CD4-positive, alpha-beta memory T cell (primary cell): ENCODE measurements around the gene ATP10B. TPM values are rescaled to one million over a fixed set of nuclear protein-coding genes. Genes with fewer than 3 reads are reported as not detected.

Experiments used
- CTCF ChIA-PET: fragments of 350-600 bp; sonication (Branson Sonifier 250); formaldehyde crosslinking; loops from one replicate; lab custom pipeline; 2021; ENCODE audit warnings: inconsistent platforms; ENCODE audit not compliant: partially characterized antibody; lab: Charles Lee
- POLR2A ChIA-PET: fragments of 350-600 bp; sonication (Branson Sonifier 250); formaldehyde crosslinking; loops from one replicate; lab custom pipeline; 2021; ENCODE audit not compliant: partially characterized antibody; lab: Charles Lee
- DNase-seq, 5 donors: peaks; one replicate each; pipeline versions ENCODE4 v3.0.0 to v3.0.0-alpha.2; 2020 to 2022; ENCODE audit warnings: mixed read lengths in 1 of 5
- H3K27ac ChIP-seq: one replicate; pipeline ENCODE4 v1.7.0; 2013; ENCODE audit warnings: low read depth, low read length
- H3K27me3 ChIP-seq: 2 replicates; pipeline ENCODE4 v1.7.0; 2013; ENCODE audit warnings: mild to moderate bottlenecking, low read length, moderate library complexity; ENCODE audit not compliant: insufficient read depth
- H3K36me3 ChIP-seq: 2 replicates; pipeline ENCODE4 v1.7.0; 2013; ENCODE audit warnings: mild to moderate bottlenecking, low read length, moderate library complexity; ENCODE audit not compliant: insufficient read depth
- H3K4me1 ChIP-seq: 2 replicates; pipeline ENCODE4 v1.7.0; 2013; ENCODE audit warnings: mild to moderate bottlenecking, low read length, moderate library complexity; ENCODE audit not compliant: insufficient read depth
- H3K4me3 ChIP-seq, 2 donors: one replicate each; pipeline ENCODE4 v1.7.0; 2013; ENCODE audit warnings: low read length in 2 of 2, mild to moderate bottlenecking in 1 of 2
- H3K9me3 ChIP-seq, 2 donors: one replicate each; pipeline ENCODE4 v1.7.0; 2013; ENCODE audit warnings: low read length in 2 of 2, control low read depth in 1 of 2; ENCODE audit not compliant: control insufficient read depth in 1 of 2
- H3K27ac Mint-ChIP-seq, 7 donors: one replicate each; pipeline ENCODE4 v1.8.0; 2020 to 2021; ENCODE audit warnings: mixed read lengths in 7 of 7, mild to moderate bottlenecking in 6 of 7, inconsistent platforms in 3 of 7, moderate library complexity in 3 of 7
- H3K27me3 Mint-ChIP-seq, 2 donors: one replicate each; pipeline ENCODE4 v1.8.0; 2020 to 2021; ENCODE audit warnings: mixed read lengths in 2 of 2
- H3K36me3 Mint-ChIP-seq, 2 donors: one replicate each; pipeline ENCODE4 v1.8.0; 2020 to 2021; ENCODE audit warnings: mixed read lengths in 2 of 2, inconsistent platforms in 1 of 2, mild to moderate bottlenecking in 1 of 2
- H3K4me1 Mint-ChIP-seq, 4 donors: one replicate each; pipeline ENCODE4 v1.8.0; 2020 to 2021; ENCODE audit warnings: mixed read lengths in 4 of 4, mild to moderate bottlenecking in 1 of 4
- H3K4me3 Mint-ChIP-seq, 8 donors: one replicate each; pipeline ENCODE4 v1.8.0; 2020 to 2021; ENCODE audit warnings: mixed read lengths in 8 of 8, mild to moderate bottlenecking in 7 of 8, moderate library complexity in 6 of 8, inconsistent platforms in 3 of 8
- H3K9me3 Mint-ChIP-seq, 8 donors: one replicate each; pipeline ENCODE4 v1.8.0; 2020 to 2021; ENCODE audit warnings: mixed read lengths in 8 of 8, mild to moderate bottlenecking in 5 of 8, inconsistent platforms in 3 of 8, moderate library complexity in 1 of 8
- intact Hi-C: fragments of 100-400 bp; cut with micrococcal nuclease; formaldehyde crosslinking; loops from one replicate; pipeline ENCODE4 v1.15.1; 2023
- polyA plus RNA-seq, 2 donors: library from polyadenylated mRNA; unstranded; fragments of 300-500 nt; fragmentation: Illumina TruSeq; gene quantifications; one replicate each; pipeline ENCODE4 v1.2.3, GENCODE V29; 2021
- total RNA-seq, 2 experiments: library from RNA; stranded (reverse); gene quantifications; one replicate each; pipeline ENCODE4 v1.2.3, GENCODE V29; 2021

Gene ATP10B
- total and polyA plus RNA-seq, 4 experiments from 2014 or later: not detected

DNA sequence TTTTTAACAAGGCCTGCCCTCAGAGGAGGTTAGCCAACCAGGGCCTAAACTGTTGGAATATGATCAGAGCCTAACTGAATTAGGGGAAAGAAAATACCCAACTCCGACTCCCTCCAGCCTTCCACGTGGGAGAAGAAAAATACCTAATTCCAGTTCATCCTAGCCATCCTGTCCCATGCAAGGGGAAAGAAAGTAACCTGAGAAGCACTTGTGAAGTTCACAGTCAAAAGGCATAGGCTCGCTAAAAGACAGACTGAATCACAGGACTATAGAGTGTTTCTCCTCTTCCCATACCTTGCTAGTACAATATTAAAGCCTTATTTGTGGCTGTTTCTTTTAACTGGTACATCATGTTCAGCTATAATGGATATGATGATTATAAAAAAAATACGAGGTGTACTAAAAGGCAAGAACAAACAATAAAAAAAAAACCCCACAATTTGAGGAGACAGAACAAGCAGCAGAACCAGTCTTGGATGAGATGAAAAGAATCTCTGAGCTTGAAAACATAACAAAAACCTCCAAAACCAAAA, 18.0 kb upstream of the ATP10B start:
- CTCF ChIA-PET: no interaction called here
- Mint-ChIP-seq H3K27me3 (peaks cover 5 to 11% of the 10 kb centered on the region in 2 donors), H3K4me3 (peak overlapping the region in 1 of 8 donors; percentile 29), H3K27ac (no peak overlapping the region), H3K36me3 (no peaks in the 10 kb centered on the region), H3K9me3 (peaks cover 0 to 9% (median 5%) of the 10 kb centered on the region in 8 donors), H3K4me1 (peaks cover 4 to 17% (median 6%) of the 10 kb centered on the region in 4 donors)
- Histone ChIP-seq H3K9me3 (no peaks in the 10 kb centered on the region), H3K4me3 (no peak overlapping the region), H3K27me3 (no peaks in the 10 kb centered on the region), H3K4me1 (no peaks in the 10 kb centered on the region), H3K27ac (no peak overlapping the region), H3K36me3 (no peaks in the 10 kb centered on the region)
- intact Hi-C loops: no loop called here
- POLR2A ChIA-PET: no interaction called here
- DNase-seq: no peak

GRCh38 chr5:160867976-160868375, 16.0 kb upstream of the ATP10B start:
- H3K4me1 Mint-ChIP-seq: peaks cover 4 to 11% (median 6%) of the 10 kb centered on the region in 4 donors
- no peaks in the 10 kb centered on the region for H3K36me3 ChIP-seq
- H3K4me1 ChIP-seq: no peaks in the 10 kb centered on the region
- no peaks in the 10 kb centered on the region for H3K27me3 ChIP-seq
- H3K4me3 Mint-ChIP-seq: no peak overlapping the region
- no peak overlapping the region for H3K4me3 ChIP-seq
- ChIA-PET CTCF (no interaction called here), POLR2A (no interaction called here)
- H3K27me3 Mint-ChIP-seq: peaks cover 6 to 10% of the 10 kb centered on the region in 2 donors
- no peak overlapping the region for H3K27ac ChIP-seq
- no peak overlapping the region for H3K27ac Mint-ChIP-seq
- no peaks in the 10 kb centered on the region for H3K9me3 ChIP-seq
- H3K36me3 Mint-ChIP-seq: no peaks in the 10 kb centered on the region
- DNase-seq: no peak
- H3K9me3 Mint-ChIP-seq: peaks cover 0 to 9% (median 4%) of the 10 kb centered on the region in 8 donors
- intact Hi-C loops: no loop called here

GRCh38 chr5:160851451-160851850, 560 bp downstream of the ATP10B start:
- CTCF ChIA-PET: no interaction called here
- H3K27me3 ChIP-seq: no peaks in the 10 kb centered on the region
- POLR2A ChIA-PET: no interaction called here
- intact Hi-C loops: no loop called here
- no peak overlapping the region for H3K4me3 Mint-ChIP-seq
- H3K27ac ChIP-seq: no peak overlapping the region
- H3K9me3 ChIP-seq: no peaks in the 10 kb centered on the region
- H3K36me3 Mint-ChIP-seq: no peaks in the 10 kb centered on the region
- no peaks in the 10 kb centered on the region for H3K4me1 ChIP-seq
- H3K4me3 ChIP-seq: no peak overlapping the region
- no peaks in the 10 kb centered on the region for H3K36me3 ChIP-seq
- H3K4me1 Mint-ChIP-seq: no peaks in the 10 kb centered on the region
- DNase-seq: no peak
- peaks cover 0 to 2% of the 10 kb centered on the region in 2 donors for H3K27me3 Mint-ChIP-seq
- H3K9me3 Mint-ChIP-seq: peaks cover 0 to 3% (median 0%) of the 10 kb centered on the region in 8 donors
- no peak overlapping the region for H3K27ac Mint-ChIP-seq

DNA sequence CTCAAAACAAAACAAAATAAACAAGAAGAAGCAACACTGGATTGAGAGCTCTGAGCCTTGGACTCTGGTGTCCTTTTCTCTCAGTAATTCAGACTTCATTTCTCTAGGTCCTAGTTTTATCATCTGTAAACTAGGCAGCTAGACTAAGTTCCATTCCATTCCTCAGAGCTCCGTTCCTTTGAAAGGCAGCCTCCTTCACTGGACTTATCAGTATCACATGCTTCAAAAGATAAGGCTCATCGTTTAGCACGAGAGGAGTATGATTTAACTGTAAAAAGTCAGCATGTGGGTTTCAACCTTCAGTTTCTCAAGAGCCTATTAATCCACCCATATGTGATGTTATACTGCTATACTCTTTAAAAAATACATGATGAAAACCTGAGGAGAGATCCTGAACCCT, 1.6 kb downstream of the ATP10B start:
- no peak overlapping the region for H3K27ac ChIP-seq
- POLR2A ChIA-PET: no interaction called here
- no peaks in the 10 kb centered on the region for H3K36me3 ChIP-seq
- Mint-ChIP-seq H3K27ac (no peak overlapping the region), H3K27me3 (peaks cover 0 to 2% of the 10 kb centered on the region in 2 donors), H3K4me1 (no peaks in the 10 kb centered on the region), H3K36me3 (no peaks in the 10 kb centered on the region), H3K4me3 (no peak overlapping the region), H3K9me3 (peaks cover 0 to 3% (median 0%) of the 10 kb centered on the region in 8 donors)
- intact Hi-C loops: no loop called here
- H3K27me3 ChIP-seq: no peaks in the 10 kb centered on the region
- DNase-seq: no peak
- CTCF ChIA-PET: no interaction called here
- no peak overlapping the region for H3K4me3 ChIP-seq
- H3K9me3 ChIP-seq: no peaks in the 10 kb centered on the region
- H3K4me1 ChIP-seq: no peaks in the 10 kb centered on the region

DNA sequence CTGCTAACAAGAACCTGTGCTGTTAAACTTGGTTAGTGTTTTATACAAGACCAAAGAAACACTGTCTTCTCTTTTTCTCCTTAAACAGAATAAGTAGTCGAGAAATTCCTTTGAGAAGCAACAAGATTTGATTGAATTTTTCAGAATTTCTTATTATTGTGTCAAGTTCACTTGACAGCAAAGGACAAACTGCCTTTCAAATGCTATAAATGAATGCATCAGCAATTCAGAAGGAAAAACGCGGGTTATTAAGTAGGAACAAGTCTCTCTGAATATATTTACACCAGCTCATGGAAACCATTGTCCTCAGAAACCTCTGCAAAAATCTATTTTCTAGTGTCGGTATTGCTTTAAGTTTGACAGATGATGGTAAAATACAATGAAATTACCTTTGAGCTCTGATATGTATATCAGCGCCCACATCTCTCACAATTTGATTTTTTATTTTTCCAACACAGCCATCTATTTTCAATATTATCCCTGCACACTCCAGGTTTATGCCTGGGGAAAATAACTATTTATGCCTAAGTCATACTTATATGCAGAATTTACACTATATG, 4.4 kb downstream of the ATP10B start:
- Mint-ChIP-seq H3K4me3 (no peak overlapping the region), H3K27me3 (peaks cover 0 to 2% of the 10 kb centered on the region in 2 donors), H3K4me1 (no peaks in the 10 kb centered on the region), H3K27ac (no peak overlapping the region), H3K9me3 (no peaks in the 10 kb centered on the region), H3K36me3 (no peaks in the 10 kb centered on the region)
- Histone ChIP-seq H3K27ac (no peak overlapping the region), H3K9me3 (no peaks in the 10 kb centered on the region), H3K27me3 (no peaks in the 10 kb centered on the region), H3K36me3 (no peaks in the 10 kb centered on the region), H3K4me3 (no peak overlapping the region), H3K4me1 (no peaks in the 10 kb centered on the region)
- POLR2A ChIA-PET: no interaction called here
- no peak for DNase-seq
- intact Hi-C loops: loop anchor here (2.0 kb wide), 1 partner anchor 339 kb away; no protein-coding TSS in a partner anchor
- CTCF ChIA-PET: interaction anchor here (1.8 kb wide), 1 partner anchor 409 kb away, joined by 6 read pairs; no protein-coding TSS in a partner anchor

DNA sequence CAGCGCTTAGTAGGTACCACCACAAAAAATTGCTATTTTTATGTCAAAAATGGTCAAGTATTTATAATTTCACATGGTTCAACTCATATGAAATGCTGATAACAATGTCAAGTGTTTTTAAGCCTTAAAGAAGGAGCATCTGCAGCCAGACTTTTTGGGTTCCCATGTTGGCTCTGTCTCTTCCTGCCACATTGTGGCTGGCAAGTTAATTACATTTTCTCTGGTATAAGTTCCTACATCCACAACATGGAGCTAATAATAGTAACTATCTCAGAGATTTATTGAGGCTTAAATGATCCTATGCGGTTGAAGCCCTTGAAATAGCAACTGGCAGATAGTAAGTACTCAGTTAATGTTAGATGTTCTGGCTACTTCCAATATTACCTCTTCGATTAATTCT, 5.4 kb downstream of the ATP10B start:
- H3K27me3 ChIP-seq: no peaks in the 10 kb centered on the region
- no peak for DNase-seq
- Mint-ChIP-seq H3K9me3 (no peaks in the 10 kb centered on the region), H3K4me1 (no peaks in the 10 kb centered on the region), H3K36me3 (no peaks in the 10 kb centered on the region), H3K4me3 (no peak overlapping the region), H3K27me3 (peaks cover 0 to 2% of the 10 kb centered on the region in 2 donors), H3K27ac (no peak overlapping the region)
- POLR2A ChIA-PET: no interaction called here
- no peak overlapping the region for H3K4me3 ChIP-seq
- no peaks in the 10 kb centered on the region for H3K9me3 ChIP-seq
- no peaks in the 10 kb centered on the region for H3K36me3 ChIP-seq
- no peaks in the 10 kb centered on the region for H3K4me1 ChIP-seq
- no peak overlapping the region for H3K27ac ChIP-seq
- intact Hi-C loops: loop anchor here (2.0 kb wide), 1 partner anchor 338 kb away; no protein-coding TSS in a partner anchor
- CTCF ChIA-PET: interaction anchor here (0.8 to 1.8 kb wide), 2 partner anchors 407 to 408 kb away, joined by 3 to 6 read pairs; no protein-coding TSS in a partner anchor

- CTCF ChIA-PET: no interaction called here
- H3K9me3 Mint-ChIP-seq: no peaks in the 10 kb centered on the region
- Histone ChIP-seq H3K27ac (no peak overlapping the region), H3K4me1 (no peaks in the 10 kb centered on the region), H3K36me3 (no peaks in the 10 kb centered on the region), H3K27me3 (no peaks in the 10 kb centered on the region), H3K9me3 (no peaks in the 10 kb centered on the region), H3K4me3 (no peak overlapping the region)
- no peaks in the 10 kb centered on the region for H3K36me3 Mint-ChIP-seq
- POLR2A ChIA-PET: no interaction called here
- no peaks in the 10 kb centered on the region for H3K4me1 Mint-ChIP-seq
- H3K27me3 Mint-ChIP-seq: peaks cover 2 to 3% of the 10 kb centered on the region in 2 donors
- no peak overlapping the region for H3K27ac Mint-ChIP-seq
- DNase-seq: no peak
- intact Hi-C loops: no loop called here
- H3K4me3 Mint-ChIP-seq: no peak overlapping the region
Measured at GRCh38 chr5:160844177-160844576, 7.8 kb downstream of the ATP10B start.
